GM12801 (cell line): Measurements from ENCODE around the gene ECSCR.

Experiments
- CTCF ChIP-seq: IDR thresholded peaks from one replicate; pipeline ENCODE4 v1.5.1; 2011; ENCODE audit warnings: control low read depth; ENCODE audit not compliant: insufficient read length; ENCODE audit errors: extremely low read depth

Gene ECSCR

GRCh38 chr5:139462586-139463276 lies at the start of gene ECSCR:
Gene ECSCR, minus strand, starts transcription at chr5:139462743. Its CDS starts 73 bp downstream, at chr5:139462670.
- no peak for TF ChIP-seq CTCF

GRCh38 chr5:139501381-139501780 lies 38.8 kb upstream of the ECSCR start:
- TF ChIP-seq CTCF, result no peak

GRCh38 chr5:139495638-139496435 lies 33.3 kb upstream of the ECSCR start:
- no peak for TF ChIP-seq CTCF

GRCh38 chr5:139494832-139495231 lies 32.3 kb upstream of the ECSCR start:
- no peak for TF ChIP-seq CTCF

GRCh38 chr5:139494256-139494655 lies 31.7 kb upstream of the ECSCR start:
- TF ChIP-seq CTCF, result no peak

- TF ChIP-seq CTCF, result no peak
Observed at GRCh38 chr5:139492700-139493192, 30.2 kb upstream of the ECSCR start.

GRCh38 chr5:139488260-139488659 lies 25.7 kb upstream of the ECSCR start:
- no peak for TF ChIP-seq CTCF
